Fibroblast of peridontal ligament (primary cell): Measurements from ENCODE around the gene LCORL.
A peak's percentile ranks its signal among the peaks of the same experiment; 100 is the strongest.
"Not testable (repeated sequence)": the region's sequence is repeated elsewhere in the genome, so short reads cannot be mapped to it uniquely, and the experiment has no call there.

Experiments
- DNase-seq: peaks from one replicate; pipeline ENCODE4 v3.0.0-alpha.2; 2010; ENCODE audit errors: extremely low read depth

Gene LCORL

GRCh38 chr4:18021720-18022571 lies at the start of gene LCORL:
LCORL (minus strand) TSS chr4:18021755; CDS start chr4:18021751, 4 bp downstream.
- peak; percentile 94 for DNase-seq

DNA sequence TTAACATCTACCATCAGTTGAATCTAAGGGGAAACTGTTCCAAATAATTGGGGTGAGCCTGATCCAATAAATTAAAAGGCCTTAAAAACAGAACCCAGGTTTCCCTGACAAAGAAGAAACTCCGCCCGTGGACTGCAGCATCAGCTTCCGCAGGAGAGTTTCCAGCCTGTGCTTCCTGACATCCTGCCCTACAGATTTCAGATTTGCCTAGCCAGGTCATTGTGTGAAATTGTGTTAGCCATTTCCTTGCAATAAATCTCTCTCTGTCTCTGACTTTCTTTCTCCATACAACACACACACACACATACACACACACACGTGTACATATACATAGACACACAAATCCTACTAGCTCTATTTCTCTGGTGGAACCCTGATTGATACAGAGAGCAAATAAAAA lies 48.3 kb upstream of the LCORL start:
- no peak for DNase-seq

DNA sequence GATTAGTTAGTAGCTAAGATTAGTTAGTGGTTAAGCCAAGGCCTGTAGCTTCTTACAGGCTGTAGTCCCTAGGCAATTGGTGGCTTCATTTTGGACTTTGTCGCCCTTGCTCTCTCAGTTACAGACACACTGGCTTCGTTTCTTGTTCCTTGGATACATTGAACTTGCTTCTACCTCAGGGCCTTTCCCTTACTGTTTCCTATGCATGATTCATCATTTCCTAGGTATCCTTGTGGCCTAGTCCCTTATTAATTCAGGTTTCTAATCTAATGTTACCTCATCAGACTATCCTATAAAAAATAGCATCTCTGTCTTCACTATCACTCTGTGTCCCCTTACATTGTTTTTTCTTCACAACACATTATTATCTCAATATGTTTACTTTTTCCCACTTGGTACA lies 45.5 kb upstream of the LCORL start:
- no peak for DNase-seq

- no peak for DNase-seq
Measured at GRCh38 chr4:18063079-18063478, 41.5 kb upstream of the LCORL start.

GRCh38 chr4:18057821-18058533 lies 36.4 kb upstream of the LCORL start:
- peak; percentile 4 for DNase-seq

- no peak for DNase-seq
Measured at GRCh38 chr4:18056030-18056429, 34.5 kb upstream of the LCORL start.

GRCh38 chr4:18052158-18052557 lies 30.6 kb upstream of the LCORL start:
- no peak for DNase-seq

- peak; percentile 5 for DNase-seq
Measured at GRCh38 chr4:18051281-18051680, 29.7 kb upstream of the LCORL start.

DNA sequence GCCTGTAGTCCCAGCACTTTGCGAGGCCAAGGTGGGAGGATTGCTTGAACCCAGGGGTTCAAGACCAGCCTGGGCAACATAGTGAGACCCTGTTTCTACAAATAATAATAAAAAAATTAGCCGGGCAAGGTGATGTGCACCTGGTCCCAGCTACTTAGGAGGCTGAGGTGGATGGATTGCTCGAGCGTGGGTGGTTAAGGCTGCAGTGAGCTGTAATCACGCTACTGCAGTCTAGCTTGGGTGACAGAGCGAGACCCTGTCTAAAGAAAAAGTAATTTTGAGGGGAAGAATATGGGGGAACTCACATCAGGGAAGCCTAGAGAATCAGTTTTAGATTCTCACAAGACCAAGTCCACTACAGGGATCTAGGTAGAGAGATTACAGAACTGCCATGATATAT lies 28.9 kb upstream of the LCORL start:
- DNase-seq = no peak

DNA sequence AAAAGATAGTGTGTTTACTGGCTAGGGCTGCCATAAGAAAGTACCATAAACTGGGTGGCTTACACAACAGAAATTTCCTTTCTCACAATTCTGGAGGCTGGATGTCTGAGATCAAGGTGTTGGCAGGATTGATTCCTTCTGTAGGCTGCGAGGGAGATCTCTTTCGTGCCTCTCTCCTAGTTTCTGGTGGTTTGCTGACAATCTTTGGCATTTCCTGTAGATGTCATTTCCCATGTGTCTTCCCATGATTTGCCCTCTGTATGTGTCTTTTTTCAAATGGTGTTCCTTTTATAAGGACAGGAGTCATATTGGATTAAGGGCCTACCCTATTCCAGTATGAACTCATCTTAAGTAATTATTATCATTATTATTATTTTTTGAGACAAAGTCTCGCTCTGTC lies 27.9 kb upstream of the LCORL start:
- DNase-seq = no peak

DNA sequence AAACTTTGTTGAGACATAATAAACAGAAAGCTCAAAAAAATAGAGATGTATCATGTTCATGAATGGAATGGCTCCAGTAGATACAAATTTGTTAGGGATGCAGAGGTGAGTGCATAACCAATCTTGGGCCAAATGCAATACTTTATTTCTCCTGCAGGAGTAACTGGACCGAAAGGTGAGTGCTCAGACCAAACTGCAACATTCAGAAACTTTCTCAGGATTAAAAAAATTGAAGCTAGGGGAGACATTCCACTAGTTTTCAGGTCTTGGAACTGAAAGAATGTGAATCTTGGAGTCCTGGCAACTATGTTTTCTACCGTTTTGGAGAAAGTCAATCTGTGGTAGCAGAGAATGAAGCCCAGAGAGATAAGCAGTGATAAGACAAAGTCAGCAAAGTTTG lies 21.2 kb upstream of the LCORL start:
- no peak for DNase-seq

DNA sequence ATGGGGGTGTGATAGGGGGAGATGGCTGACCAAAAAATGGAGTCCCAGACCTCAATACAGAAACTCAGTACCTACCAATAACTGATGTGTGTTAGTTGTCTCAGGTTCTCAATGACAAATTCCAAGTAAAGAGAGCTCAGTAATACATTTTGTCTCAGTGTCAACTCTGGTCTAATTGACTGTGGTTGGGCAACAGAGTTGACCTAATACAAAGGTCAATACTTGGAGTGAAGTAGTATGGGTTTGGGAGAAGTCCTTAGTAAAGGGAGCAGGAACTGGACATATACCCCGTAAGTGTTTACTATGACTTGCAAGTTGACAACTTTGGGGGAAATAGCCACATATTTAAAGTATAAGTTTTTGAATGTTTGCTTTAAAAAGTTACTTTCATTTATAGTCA lies 20.5 kb upstream of the LCORL start:
- no peak for DNase-seq

- no peak for DNase-seq
Measured at GRCh38 chr4:18041114-18041513, 19.6 kb upstream of the LCORL start.

DNA sequence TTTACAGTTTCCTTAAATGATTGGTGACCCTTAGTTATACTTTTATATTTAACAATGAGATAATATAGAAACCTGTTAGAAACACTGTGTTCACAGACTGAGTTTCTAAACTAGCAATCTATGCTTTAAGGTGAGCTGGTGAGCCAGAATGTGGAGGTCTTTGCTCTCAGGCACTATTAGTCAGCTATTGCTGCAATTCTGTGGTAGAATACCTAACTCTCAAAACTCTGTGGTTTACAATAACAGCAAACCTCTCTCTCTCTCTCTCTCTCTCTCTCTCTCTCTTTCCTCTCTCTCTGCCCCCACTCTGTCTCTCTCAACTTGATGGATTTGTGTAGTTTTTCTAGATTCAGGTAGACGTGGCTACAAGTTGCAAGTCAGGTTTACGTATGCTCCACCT lies 17.6 kb upstream of the LCORL start:
- DNase-seq = no peak

DNA sequence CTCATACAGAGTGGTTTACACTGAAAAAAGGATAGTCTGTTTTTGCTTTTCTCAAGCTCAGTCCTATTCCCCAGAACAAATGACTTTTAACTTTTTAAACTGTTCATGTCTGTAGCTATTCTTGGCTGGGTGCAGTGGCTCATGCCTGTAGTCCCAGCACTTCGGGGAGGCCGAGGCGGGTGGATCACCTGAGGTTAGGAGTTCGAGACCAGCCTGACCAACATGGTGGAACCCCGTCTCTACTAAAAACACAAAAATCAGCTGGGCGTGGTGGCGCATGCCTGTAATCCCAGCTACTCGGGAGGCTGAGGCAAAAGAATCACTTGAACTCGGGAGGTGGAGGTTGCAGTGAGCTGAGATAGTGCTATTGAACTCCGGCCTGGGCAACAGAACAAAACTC lies 14.8 kb upstream of the LCORL start:
- DNase-seq = not testable (repeated sequence)

DNA sequence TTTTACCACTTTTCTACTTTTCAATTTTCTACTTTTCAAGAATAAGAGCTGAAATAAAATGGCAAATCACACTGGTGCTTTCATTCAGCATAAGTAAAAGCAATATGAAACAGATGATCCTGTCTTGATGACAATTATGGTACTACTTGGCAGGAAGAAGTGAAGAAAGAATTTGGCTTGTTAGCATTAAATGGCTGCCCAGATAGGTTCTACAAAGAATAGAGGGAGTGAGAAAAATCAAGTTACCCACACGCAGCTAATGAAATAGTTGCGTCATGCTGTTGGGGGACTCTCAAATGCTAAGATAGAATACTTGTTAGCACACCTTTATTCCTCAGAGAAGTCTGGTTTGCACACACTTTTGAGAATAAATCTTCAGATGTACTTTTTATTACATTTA lies 12.5 kb upstream of the LCORL start:
- peak; percentile 10 for DNase-seq

- DNase-seq = peak; percentile 41
Measured at GRCh38 chr4:18033111-18034085, 11.8 kb upstream of the LCORL start.

GRCh38 chr4:18025288-18025687 lies 3.7 kb upstream of the LCORL start:
- DNase-seq = no peak

DNA sequence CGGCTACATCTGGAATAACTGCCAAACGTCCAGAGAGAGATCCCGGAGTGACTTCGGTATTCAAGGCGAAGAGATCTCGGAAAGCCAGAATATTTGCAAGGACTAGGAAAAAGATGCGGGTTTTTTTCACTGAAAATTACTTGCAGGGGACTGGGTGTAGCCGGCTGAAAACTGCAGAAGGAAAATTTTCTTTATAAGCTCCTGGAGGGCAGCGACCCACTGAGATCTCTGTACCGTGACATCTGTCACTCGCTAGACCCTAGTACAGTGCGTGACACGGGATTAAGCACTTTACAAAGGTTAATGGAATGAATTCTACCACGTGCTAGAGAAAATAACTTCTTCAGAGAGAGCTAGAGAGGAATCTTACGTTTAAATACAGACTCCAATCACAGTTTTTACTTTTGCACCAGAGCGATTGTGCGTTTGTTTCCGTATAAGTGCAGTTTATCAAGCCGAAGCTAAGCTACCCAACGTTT lies 1.1 kb upstream of the LCORL start:
- peak; percentile 21 for DNase-seq

DNA sequence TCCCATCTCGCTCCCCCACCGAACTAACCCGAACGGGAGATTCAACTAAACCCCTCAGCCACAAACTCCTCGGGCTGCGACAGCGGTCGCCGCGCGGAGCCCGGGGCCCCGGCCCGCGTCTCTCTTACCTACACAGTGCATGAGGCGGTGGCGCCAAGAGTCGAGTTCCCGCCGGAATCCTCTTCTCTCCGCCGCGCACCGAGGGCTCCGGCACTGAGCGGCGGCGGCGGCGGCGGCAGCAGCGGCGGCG lies 160 bp downstream of the LCORL start:
- no peak for DNase-seq

GRCh38 chr4:18020671-18021469 lies 685 bp downstream of the LCORL start:
- DNase-seq = peak; percentile 78
